GM19455 (cell line): ENCODE measurements around the gene PTPRM.

Experiments used
- ATAC-seq: cut with Tn5 transposase; IDR thresholded peaks from one replicate; pipeline ENCODE4 v1.9.1; 2021; ENCODE audit not compliant: unreplicated experiment

The PTPRM gene

DNA sequence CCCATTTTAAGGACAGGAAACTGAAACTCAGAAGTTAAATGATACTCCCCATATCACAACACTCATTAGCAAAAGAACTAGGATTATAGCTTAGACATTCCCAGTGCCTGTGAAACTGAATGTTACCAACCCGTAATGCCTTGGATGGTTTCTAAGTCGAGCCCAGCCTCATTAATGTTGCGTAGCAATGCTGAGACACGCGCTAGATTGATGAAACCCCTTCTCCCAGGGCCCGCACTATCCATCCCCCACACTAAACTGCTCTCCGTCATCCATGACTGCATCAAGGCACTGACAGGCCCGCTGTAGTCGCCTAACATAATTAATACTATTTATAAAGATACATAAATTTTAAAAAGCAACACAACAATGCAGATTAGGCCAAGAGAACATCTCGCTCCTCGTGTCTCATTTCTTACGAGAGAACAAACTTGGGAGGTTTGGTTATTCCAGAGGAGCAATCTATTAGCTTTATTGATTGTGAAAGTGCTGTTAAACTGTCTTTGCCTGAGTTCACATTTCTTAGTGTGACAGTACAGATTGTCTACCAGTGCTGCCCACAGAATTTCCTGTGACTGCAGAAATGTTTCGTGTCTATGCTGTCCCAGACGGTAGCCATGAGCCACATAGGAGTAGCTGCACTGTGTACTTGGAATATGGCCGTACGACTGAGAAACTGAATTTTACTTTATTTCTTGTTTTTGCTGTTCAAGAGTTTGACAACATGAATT is 729.9 kb downstream of the PTPRM start:
- ATAC-seq = no peak

- ATAC-seq = no peak
These were observed 731.1 kb downstream of the PTPRM start for GRCh38 chr18:8298186-8298585.

GRCh38 chr18:8299054-8299980 is 732.2 kb downstream of the PTPRM start:
- no peak for ATAC-seq

GRCh38 chr18:8300751-8301410 is 733.8 kb downstream of the PTPRM start:
- ATAC-seq = no peak

- ATAC-seq = no peak
These were observed 734.5 kb downstream of the PTPRM start for GRCh38 chr18:8301427-8302172.

DNA sequence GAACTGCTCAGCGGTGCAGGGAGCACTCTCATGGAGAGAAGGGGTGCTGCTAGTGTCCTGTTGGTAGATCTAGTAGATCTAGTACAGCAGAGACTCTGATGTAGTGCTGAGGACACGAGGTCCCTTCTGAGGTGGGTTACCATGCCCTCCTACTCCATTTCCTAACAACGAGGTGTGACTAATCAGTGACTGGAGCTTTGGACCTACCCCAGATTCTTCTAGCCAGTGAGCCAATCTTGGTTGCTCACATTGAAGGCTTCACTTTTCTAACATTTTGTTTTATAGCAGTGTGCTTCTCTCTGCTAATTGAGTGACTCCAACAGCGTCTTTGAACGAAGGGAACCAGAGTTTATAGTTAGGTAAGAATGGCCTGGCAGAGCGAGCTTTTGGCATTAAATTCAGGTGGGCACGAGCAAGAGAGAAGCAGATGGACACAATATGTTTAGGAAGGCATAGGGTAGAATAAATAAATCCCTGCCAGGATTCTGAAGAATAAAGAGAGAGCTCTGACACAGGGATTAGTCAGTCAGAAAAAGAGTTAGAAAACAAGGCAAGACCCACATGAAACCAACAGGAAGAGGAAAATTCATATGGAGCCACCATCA is 736.1 kb downstream of the PTPRM start:
- ATAC-seq = no peak

- no peak for ATAC-seq
These were observed 740.8 kb downstream of the PTPRM start for GRCh38 chr18:8307960-8308359.

DNA sequence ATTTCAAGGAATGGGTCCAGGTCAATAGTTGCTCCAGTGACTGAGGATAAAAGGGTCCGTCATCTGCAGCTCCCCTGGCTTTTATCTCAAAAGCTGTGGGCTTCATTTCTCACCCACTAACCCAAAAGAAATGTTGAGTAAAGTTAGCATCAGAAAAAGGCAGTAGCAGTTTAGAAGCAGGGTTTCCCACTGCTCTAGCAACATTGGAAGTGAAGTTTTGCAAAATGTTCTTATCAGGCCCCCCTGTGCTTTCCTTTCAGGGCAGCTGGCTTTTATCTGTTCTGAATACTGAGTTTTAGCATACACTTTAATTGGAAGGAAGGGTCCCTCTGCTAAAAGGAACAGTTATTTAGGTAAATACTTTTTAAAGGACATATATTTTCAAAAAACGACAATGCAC is 745.9 kb downstream of the PTPRM start:
- ATAC-seq = no peak

DNA sequence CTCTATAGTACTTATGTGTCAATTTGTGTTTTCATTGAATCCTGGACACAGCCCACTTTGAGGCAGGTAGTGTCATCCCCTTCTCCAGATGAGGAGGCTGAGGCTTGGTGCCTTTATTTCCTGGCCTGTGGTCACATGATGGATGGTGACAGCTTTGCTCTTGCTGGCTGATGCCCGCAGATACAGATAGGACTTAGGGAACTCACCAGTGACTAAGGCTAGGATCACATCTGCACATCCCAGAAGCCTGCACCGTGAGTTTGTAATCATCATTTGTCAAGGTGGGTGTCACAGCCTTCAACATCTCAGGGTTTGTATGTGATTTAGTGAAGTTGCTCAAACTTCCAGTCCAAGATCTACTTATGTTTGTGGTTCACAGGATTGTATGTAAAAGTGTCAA is 747.0 kb downstream of the PTPRM start:
- no peak for ATAC-seq

- ATAC-seq = no peak
These were observed 752.8 kb downstream of the PTPRM start for GRCh38 chr18:8319798-8320489.

DNA sequence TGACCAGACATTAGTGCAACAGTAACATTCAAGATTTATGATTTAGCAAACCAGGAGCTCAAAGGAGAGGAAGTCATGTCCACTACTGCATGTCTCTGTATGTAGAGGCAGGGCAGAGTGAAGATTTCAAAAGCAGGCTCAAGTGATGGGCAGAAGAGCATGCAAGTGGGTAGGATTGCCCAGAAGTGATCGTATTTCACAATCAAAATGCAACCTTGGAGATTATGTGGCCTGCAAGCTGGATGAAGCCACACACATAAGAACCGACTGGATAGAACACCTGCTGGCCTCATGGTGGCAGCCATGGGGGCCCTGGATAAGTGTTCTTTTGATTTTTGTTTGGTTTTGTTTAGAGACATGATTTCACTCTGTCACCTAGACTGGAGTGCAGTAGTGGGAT is 755.4 kb downstream of the PTPRM start:
- ATAC-seq = no peak

- ATAC-seq = no peak
These were observed 757.4 kb downstream of the PTPRM start for GRCh38 chr18:8324343-8325065.

GRCh38 chr18:8326763-8327394 is 759.8 kb downstream of the PTPRM start:
- no peak for ATAC-seq

DNA sequence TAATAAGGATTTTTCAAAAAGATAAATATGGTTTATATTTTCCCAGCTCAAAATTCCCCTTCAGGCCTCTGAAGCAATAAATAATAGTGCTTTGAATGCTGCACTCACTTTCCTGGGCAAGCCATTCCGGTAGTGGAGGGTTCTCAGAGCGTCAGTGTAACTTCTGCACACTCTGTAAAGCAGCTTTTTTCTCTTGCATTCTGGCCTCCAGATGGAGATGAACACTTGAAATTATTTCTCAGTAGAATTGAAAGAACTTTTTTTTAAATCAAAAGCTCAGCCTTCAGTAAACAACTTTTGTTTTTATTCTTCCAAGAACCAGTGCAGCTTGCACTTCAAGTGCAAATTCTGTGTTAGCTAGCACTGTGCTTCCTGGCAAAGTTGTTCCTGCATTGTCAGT is 761.0 kb downstream of the PTPRM start:
- no peak for ATAC-seq

DNA sequence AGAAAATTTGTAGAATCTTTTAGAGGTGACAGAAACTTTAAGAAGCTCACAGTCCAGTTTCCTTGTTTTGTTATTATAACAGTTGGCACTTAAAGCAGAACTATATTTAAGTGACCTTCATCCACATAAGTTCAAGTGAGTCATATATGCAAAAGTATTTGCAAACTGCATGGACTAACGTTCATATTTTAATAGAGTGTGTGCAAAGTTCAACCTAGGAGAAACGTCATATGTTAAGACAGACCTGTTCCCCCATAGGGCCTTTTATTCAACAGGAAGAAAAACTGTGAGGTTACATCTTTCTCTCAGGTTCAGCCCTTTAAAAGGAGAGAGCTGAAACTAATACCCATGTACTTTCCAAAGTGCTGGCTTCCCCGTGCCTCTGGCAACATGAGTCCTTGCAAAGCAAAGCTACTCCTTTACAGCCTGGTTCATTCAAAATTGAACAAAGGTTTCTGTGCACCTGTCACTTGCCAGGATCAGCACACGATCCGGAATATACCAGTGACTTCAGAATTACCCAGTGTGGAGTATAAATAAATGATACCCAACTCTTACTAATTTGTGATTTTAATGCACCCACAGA is 762.2 kb downstream of the PTPRM start:
- ATAC-seq = no peak

DNA sequence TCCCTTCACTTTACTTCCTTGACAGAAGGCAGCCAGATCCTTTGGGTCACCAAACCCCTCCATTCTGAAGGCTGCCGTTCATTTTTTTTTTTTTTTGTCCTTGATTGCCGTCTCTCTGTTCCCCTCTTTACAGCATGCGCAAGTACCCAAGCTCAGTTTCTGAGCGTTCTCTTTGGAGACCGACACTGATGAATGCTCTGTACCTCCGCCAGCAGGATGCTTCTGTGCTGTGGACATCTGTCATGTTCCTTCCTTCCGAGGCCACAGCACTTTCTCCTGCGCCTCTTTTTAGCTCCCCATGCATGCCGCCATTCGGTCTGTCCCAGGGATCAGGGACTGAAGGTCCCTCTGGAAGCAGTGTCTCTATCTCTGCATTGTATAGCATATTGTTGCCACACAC is 763.5 kb downstream of the PTPRM start:
- no peak for ATAC-seq

DNA sequence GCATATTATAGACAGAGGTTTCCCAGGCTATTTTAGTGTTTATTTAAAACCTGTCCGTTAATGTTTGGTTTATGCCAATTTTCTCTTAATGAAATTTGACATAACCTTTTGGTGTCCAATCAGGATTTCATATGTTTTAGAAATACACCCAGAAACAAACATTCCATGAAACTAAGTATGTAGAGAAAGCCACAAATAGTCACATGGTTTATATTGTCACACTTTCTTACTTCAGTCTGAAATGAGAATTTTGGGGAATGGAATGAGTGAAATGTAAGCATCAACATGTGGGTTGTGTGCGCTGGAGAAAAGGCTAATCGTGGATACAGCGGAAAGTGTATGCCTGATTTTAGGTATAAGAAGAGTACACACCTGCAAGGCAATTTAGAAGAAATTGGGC is 765.2 kb downstream of the PTPRM start:
- no peak for ATAC-seq

DNA sequence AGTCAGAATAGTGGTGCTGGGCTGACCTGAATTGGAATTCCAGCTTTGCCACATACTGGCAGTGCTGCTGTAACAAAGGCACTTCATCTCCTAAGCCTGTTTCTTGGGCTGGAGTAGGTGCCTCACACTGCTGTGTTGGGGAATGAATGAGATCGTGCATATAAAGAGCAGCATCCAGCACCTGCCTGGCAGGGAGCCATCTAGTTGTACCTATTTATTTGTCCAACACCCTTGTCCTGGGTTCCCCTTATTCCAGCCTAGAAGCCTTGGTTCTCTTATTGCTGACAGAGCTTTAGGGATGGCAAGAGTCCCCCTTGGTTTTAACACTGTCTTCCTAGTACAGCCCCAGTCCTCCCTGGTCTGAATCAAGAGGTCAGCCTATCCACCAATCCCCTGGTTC is 766.8 kb downstream of the PTPRM start:
- ATAC-seq = no peak

GRCh38 chr18:8337211-8337610 is 770.1 kb downstream of the PTPRM start:
- ATAC-seq = no peak
